ENCODE results near the gene NEIL3. TPM values are rescaled to one million over a fixed set of nuclear protein-coding genes. Genes with fewer than 3 reads are reported as not detected.

Gene NEIL3
- total and polyA plus RNA-seq, 10 of the 15 experiments (the other 5 are each of a cell fraction or from before 2014, with no cell fraction given): 3.0 to 13.8 (median 8.9) TPM

- ChIA-PET RAD21 (ENCODE audit: unreplicated experiment) (no interaction called here), POLR2A (no interaction called here), SMC1A (ENCODE audit: uncharacterized antibody, unreplicated experiment) (no interaction called here), CTCF (no interaction called here)
- no peaks in the 10 kb centered on the region for H3K4me1 ChIP-seq (ENCODE audit: control insufficient read depth, insufficient read depth, low read length)
- no peaks in the 10 kb centered on the region for H3K79me2 ChIP-seq (ENCODE audit: control insufficient read depth, insufficient read depth, low read length)
- FAIRE-seq (no peak), ATAC-seq (no peak), DNase-seq (ENCODE audit: low read depth, low spot score) (no peak)
- no peak overlapping the region for H3K9ac ChIP-seq (ENCODE audit: control insufficient read depth, insufficient read depth, low read length)
- H3K4me2 ChIP-seq (ENCODE audit: control insufficient read depth, insufficient read depth): no peak overlapping the region
- no TSS peak for BruUV-seq (replicated peaks)
- in situ Hi-C loops (cut with MboI) (no loop called here), intact Hi-C loops (cut with micrococcal nuclease; ENCODE audit: unreplicated experiment) (no loop called here)
- no peaks in the 10 kb centered on the region for H3K36me3 ChIP-seq (ENCODE audit: control insufficient read depth in 2 of 2, insufficient read depth in 2 of 2, low read length in 1 of 2)
- H4K20me1 ChIP-seq (ENCODE audit: control insufficient read depth, insufficient read depth): no peaks in the 10 kb centered on the region
- H3K9me3 ChIP-seq (replicated peaks; ENCODE audit: control insufficient read depth, insufficient read depth, low read length): no peaks in the 10 kb centered on the region
- WGBS (ENCODE audit: insufficient coverage, insufficient replicate concordance, low lambda C conversion rate, missing lambda C conversion rate): 70% methylated on average over 2 of the region's 2 CpGs
- H3K27me3 ChIP-seq (replicated peaks in 1 of 2; ENCODE audit: control insufficient read depth in 2 of 2, insufficient read depth in 2 of 2, low read length in 1 of 2): no peaks in the 10 kb centered on the region
- no peak overlapping the region for H3K4me3 ChIP-seq
- H2AFZ ChIP-seq (ENCODE audit: control insufficient read depth, low read depth, low read length): no peak overlapping the region
- no peak overlapping the region for H3K27ac ChIP-seq (ENCODE audit: control insufficient read depth, insufficient read depth)
- TF ChIP-seq CHD4 (IDR thresholded peaks at IDR 0.05): no peak
- no peak for TF ChIP-seq IRF4 (IDR thresholded peaks at IDR 0.05; ENCODE audit: low read depth, low read length)
These were observed 17.5 kb upstream of the NEIL3 start for GRCh38 chr4:177292171-177292570.

DNA sequence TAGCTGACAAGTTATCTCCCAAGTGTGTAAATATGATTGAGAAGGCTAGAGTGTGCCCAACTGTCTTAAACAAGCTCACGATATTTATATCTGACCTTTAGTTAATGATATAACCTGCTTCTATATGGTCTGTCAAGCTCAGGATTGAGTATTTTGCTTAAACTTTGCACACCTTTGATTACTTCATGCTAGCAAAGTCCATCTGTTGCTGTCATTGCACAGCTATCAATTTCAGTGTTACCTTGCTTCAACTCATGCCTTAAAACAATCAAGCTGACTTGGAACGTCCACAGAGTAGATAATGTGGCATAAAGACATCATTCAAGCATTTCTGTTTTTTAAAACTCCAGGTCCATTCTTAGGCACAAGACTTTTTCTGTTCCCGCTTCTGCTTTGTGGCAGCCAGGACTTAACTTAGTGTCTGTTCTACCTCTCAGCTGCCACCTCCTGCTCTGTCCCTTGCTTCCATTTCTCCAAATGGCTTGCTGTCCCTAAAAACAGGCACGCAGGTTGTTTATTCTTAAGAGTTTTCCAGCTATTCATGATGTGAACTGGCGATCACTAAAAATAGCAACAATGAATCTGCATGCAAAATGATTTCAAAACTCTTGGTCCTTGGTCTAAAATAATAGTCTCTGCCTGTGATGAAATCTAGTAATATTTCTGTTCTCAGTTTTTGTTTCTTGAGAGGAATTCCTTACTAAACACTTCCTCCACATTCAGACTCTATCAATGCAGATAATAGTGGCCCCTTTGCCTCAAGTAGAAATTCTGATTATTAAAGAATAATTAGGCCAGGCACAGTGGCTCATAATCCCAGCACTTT is 16.3 kb upstream of the NEIL3 start:
- Histone ChIP-seq H2AFZ (ENCODE audit: control insufficient read depth, low read depth, low read length) (no peak overlapping the region), H3K9ac (ENCODE audit: control insufficient read depth, insufficient read depth, low read length) (no peak overlapping the region), H3K4me3 (no peak overlapping the region), H3K4me1 (ENCODE audit: control insufficient read depth, insufficient read depth, low read length) (no peaks in the 10 kb centered on the region), H3K27me3 (replicated peaks in 1 of 2; ENCODE audit: control insufficient read depth in 2 of 2, insufficient read depth in 2 of 2, low read length in 1 of 2) (no peaks in the 10 kb centered on the region), H3K9me3 (replicated peaks; ENCODE audit: control insufficient read depth, insufficient read depth, low read length) (peaks cover 2% of the 10 kb centered on the region; the same call in 1 of the 3 replicates), H3K4me2 (ENCODE audit: control insufficient read depth, insufficient read depth) (no peak overlapping the region), H3K27ac (ENCODE audit: control insufficient read depth, insufficient read depth) (no peak overlapping the region), H4K20me1 (ENCODE audit: control insufficient read depth, insufficient read depth) (no peaks in the 10 kb centered on the region), H3K79me2 (ENCODE audit: control insufficient read depth, insufficient read depth, low read length) (no peaks in the 10 kb centered on the region), H3K36me3 (ENCODE audit: control insufficient read depth in 2 of 2, insufficient read depth in 2 of 2, low read length in 1 of 2) (no peaks in the 10 kb centered on the region)
- intact Hi-C loops (cut with micrococcal nuclease; ENCODE audit: unreplicated experiment): no loop called here
- SMC1A ChIA-PET (ENCODE audit: uncharacterized antibody, unreplicated experiment): interaction anchor here (0.9 to 1.2 kb wide), 2 partner anchors 9 to 43 kb away, joined by 3 read pairs; no protein-coding TSS in a partner anchor
- RAD21 ChIA-PET (ENCODE audit: unreplicated experiment): no interaction called here
- FAIRE-seq (no peak), ATAC-seq (no peak), DNase-seq (ENCODE audit: low read depth, low spot score) (no peak)
- 37% methylated on average over 5 of the region's 5 CpGs for WGBS (ENCODE audit: insufficient coverage, insufficient replicate concordance, low lambda C conversion rate, missing lambda C conversion rate)
- POLR2A ChIA-PET: no interaction called here
- BruUV-seq (replicated peaks): no TSS peak
- TF ChIP-seq ZNF207 (IDR thresholded peaks at IDR 0.05; ENCODE audit: borderline replicate concordance): no peak
- no peak for TF ChIP-seq IRF4 (IDR thresholded peaks at IDR 0.05; ENCODE audit: low read depth, low read length)
- TF ChIP-seq POLR2AphosphoS2 (IDR thresholded peaks at IDR 0.05; ENCODE audit: low read depth, low read length): no peak
- no peak for TF ChIP-seq CHD4 (IDR thresholded peaks at IDR 0.05)
- TF ChIP-seq SPI1 (IDR thresholded peaks at IDR 0.05; ENCODE audit: borderline replicate concordance, insufficient read depth, low read depth, low read length): peak; percentile 36; the same call in 1 of the 2 replicates
- in situ Hi-C loops (cut with MboI): no loop called here
- CTCF ChIA-PET: interaction anchor here (1.1 kb wide), 1 partner anchor 45 kb away, joined by 3 read pairs; no protein-coding TSS in a partner anchor
